Ectodermal cell (in vitro differentiated cells): ENCODE data around the gene DYNLT1.

ENCODE experiments used
- H3K27ac ChIP-seq: 2 replicates; pipeline ENCODE4 v1.7.0; 2013; ENCODE audit warnings: mild to moderate bottlenecking, low read depth, low read length; ENCODE audit not compliant: insufficient read depth, poor library complexity, severe bottlenecking
- H3K27me3 ChIP-seq: 2 replicates; pipeline ENCODE4 v1.7.0; 2013; ENCODE audit warnings: mild to moderate bottlenecking, low read length; ENCODE audit not compliant: insufficient read depth, control insufficient read depth, poor library complexity, severe bottlenecking
- H3K36me3 ChIP-seq: one replicate; pipeline ENCODE4 v1.7.0; 2013; ENCODE audit warnings: low read length; ENCODE audit not compliant: control insufficient read depth, insufficient read depth
- H3K4me1 ChIP-seq: one replicate; pipeline ENCODE4 v1.7.0; 2013; ENCODE audit warnings: low read length; ENCODE audit not compliant: control insufficient read depth, insufficient read depth
- H3K4me3 ChIP-seq: 2 replicates; pipeline ENCODE4 v1.7.0; 2013; ENCODE audit warnings: low read depth, low read length, control low read depth; ENCODE audit not compliant: insufficient read depth
- H3K9me3 ChIP-seq: 2 replicates; pipeline ENCODE4 v1.7.0; 2013; ENCODE audit warnings: mild to moderate bottlenecking, low read length, moderate library complexity; ENCODE audit not compliant: control insufficient read depth
- WGBS, 2 experiments: methylation state at CpG; one replicate each; pipeline ENCODE4 v1.1.7; 2013; ENCODE audit warnings: missing lambda C conversion rate in 2 of 2; 5-methylcytosine and 5-hydroxymethylcytosine counted together

The DYNLT1 gene

DNA sequence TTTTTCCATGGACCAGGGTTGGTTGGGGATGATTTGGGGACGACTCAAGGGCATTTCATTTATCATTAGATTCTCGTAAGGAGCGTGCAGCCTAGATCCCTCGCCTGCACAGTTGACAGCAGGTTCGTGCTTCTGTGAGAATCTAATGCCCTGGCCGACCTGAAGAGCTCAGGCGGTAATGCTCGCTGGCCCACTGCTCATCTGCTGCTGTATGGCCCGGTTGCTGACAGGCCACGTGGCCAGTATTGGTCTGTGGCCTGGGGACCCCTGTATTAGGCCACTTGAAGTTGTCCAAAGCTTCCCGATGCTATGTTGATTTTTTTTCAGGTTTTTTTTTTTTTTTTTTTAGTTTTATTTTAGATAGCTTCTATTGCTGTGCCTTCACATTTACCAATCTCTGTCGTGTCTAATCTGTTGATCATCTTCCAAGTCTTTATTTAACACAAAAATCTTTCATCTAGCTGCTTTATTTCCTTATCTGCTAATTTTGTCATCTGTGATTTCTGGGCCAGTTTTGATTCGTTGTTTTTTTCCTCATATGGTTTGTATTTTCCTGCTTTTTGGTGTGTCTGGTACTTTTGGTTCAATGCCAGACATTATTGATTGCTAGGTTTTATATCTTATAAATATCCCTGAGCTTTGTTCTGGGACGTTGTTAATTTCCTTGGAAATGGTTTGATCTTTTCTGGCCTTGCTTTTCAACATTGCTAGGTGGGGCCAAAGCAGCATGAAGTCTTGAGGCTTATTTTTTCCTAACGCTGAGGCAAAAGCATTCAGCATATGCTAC, 41.1 kb downstream of the DYNLT1 start:
- H3K27me3 ChIP-seq, result no peaks in the 10 kb centered on the region
- 93 to 94% methylated on average over 15 of the region's 15 CpGs for WGBS, 2 experiments
- no peaks in the 10 kb centered on the region for H3K9me3 ChIP-seq
- no peak overlapping the region for H3K4me3 ChIP-seq
- no peak overlapping the region for H3K27ac ChIP-seq
- no peaks in the 10 kb centered on the region for H3K4me1 ChIP-seq
- peaks cover 22% of the 10 kb centered on the region for H3K36me3 ChIP-seq

DNA sequence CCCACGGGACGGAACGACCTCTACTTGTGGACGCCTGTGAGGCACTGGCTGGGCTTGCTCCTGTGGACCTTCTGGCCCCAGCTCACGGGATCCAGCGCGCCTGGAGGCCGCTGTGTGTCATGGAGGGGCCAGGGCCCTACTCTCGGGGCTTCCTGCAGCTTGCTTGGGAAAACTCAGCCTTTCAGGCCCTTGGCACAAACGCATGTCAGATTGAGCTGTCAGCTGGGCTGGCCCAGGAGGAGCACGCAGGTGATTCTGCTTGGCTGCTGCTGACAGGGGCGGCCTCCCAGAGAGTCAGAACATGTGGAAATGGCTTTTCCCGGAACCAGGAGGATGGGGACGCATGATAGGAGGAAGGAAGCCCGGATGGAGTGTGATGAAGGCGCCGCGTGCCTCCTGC, 44.9 kb downstream of the DYNLT1 start:
- no peak overlapping the region for H3K4me3 ChIP-seq
- H3K4me1 ChIP-seq, result no peaks in the 10 kb centered on the region
- no peak overlapping the region for H3K27ac ChIP-seq
- 94% methylated on average over 18 of the region's 18 CpGs for WGBS, 2 experiments
- H3K36me3 ChIP-seq, result peaks cover 10% of the 10 kb centered on the region
- no peaks in the 10 kb centered on the region for H3K27me3 ChIP-seq
- no peaks in the 10 kb centered on the region for H3K9me3 ChIP-seq

DNA sequence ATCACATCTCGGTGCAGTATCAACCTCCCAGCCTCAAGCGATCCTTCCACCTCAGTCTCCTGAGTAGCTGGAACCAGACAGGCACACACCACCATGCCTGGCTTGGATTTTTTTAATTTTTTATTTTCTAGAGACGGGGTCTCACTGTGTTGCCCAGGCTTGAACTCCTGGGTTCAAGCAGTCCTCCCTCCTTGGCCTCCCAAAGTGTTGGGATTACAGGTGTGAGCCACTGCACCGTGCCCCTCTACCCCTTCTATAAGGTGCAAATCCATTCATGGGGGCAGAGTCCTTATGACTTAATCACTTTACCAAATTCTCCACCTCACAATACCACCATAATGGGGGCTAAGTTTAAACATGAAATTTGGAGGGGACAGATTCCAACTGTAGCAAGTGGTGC, 47.0 kb downstream of the DYNLT1 start:
- Histone ChIP-seq H3K9me3 (no peaks in the 10 kb centered on the region), H3K27ac (no peak overlapping the region), H3K27me3 (no peaks in the 10 kb centered on the region), H3K36me3 (peaks cover 10% of the 10 kb centered on the region), H3K4me3 (no peak overlapping the region), H3K4me1 (no peaks in the 10 kb centered on the region)
- 92 to 97% methylated on average over 4 of the region's 4 CpGs for WGBS, 2 experiments

DNA sequence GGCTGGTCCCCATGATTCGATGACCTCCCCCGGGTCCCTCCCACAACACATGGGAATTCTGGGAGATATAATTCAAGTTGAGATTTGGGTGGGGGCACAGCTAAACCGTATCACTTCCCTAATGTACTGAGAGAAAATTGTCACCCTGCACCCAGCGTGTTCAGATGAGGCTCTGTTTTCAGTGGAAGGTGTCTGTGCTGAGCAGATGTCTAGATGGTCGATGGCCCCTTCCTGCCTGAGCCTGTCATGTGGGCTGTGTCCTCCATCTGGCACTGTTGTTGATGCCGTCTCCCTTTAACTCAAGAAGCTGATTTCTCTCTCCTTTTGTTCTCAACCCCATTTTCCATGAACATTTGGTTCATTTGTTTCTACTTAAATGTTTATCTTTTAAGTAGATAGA, 47.7 kb downstream of the DYNLT1 start:
- 92 to 97% methylated on average over 6 of the region's 6 CpGs for WGBS, 2 experiments

DNA sequence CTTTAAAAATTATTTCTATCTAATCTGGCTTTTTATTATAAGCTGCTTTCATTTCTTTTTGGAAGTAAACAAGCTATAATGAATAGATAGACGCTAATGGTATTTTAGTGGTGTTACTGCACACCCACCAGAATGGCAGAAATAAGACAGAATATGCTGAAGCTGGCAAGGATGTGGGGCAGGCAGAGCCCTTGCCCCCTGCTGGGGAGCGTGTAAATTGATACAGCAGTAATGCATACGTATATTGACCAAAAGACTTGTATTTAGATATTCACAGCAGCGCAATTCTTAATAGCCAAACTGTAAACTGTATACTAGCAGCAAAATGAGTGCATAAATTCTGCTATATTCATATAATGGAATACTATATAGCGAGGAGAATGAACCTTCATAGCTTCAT, 49.3 kb downstream of the DYNLT1 start:
- Histone ChIP-seq H3K4me1 (no peaks in the 10 kb centered on the region), H3K27ac (no peak overlapping the region), H3K36me3 (peaks cover 21% of the 10 kb centered on the region), H3K27me3 (no peaks in the 10 kb centered on the region), H3K9me3 (no peaks in the 10 kb centered on the region), H3K4me3 (no peak overlapping the region)
- 98% methylated on average over 4 to 5 of the region's 5 CpGs for WGBS, 2 experiments

More for the DNA sequence above, 47.7 kb downstream of the DYNLT1 start:
- no peaks in the 10 kb centered on the region for H3K9me3 ChIP-seq
- H3K27me3 ChIP-seq, result no peaks in the 10 kb centered on the region
- H3K4me1 ChIP-seq, result no peaks in the 10 kb centered on the region
- H3K36me3 ChIP-seq, result peaks cover 13% of the 10 kb centered on the region
- no peak overlapping the region for H3K4me3 ChIP-seq
- no peak overlapping the region for H3K27ac ChIP-seq

DNA sequence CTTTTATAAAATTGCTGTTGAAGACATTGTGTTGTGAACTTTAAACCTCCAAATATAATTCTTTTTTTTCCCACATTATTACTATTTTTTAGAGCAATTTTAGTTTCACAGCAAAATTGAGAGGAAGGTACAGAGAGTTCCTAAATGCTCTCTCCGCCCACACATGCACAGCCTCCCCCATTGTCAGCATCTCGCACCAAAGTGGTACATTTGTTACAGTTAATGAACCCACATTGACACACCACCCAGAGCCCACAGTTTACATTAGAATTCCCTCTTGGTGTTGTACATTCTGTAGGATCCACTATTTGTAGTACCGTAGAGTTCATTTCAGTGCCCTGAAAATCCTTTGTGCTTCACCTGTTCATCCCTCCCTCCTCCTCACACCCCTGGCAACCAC, 50.9 kb downstream of the DYNLT1 start:
- WGBS, 2 experiments, result 90 to 96% methylated on average over 3 of the region's 3 CpGs
- peaks cover 15% of the 10 kb centered on the region for H3K36me3 ChIP-seq
- H3K4me3 ChIP-seq, result no peak overlapping the region
- no peaks in the 10 kb centered on the region for H3K27me3 ChIP-seq
- H3K4me1 ChIP-seq, result no peaks in the 10 kb centered on the region
- H3K9me3 ChIP-seq, result no peaks in the 10 kb centered on the region
- no peak overlapping the region for H3K27ac ChIP-seq

DNA sequence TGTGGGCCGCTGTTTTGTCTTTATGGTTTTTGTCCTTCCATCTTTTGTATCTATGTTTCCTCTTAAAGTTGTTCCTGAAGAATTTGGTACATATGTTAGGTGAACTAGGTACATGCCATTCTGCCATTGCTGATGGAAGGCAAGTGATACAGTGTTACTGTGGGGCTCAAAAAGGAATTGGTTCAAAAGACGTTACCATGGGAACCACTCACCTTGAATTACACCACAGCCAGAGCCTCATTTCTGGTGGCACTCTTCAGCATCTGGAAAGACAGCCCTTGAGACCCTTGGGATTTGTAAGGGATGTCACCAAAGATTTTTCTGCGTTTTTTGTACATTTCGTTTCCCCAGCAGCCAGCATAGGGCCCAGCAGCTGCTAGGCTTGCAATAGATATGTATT, 52.7 kb downstream of the DYNLT1 start:
- no peaks in the 10 kb centered on the region for H3K4me1 ChIP-seq
- peaks cover 20% of the 10 kb centered on the region for H3K36me3 ChIP-seq
- no peaks in the 10 kb centered on the region for H3K9me3 ChIP-seq
- H3K27me3 ChIP-seq, result no peaks in the 10 kb centered on the region
- 94 to 98% methylated on average over 4 of the region's 4 CpGs for WGBS, 2 experiments
- H3K27ac ChIP-seq, result no peak overlapping the region
- H3K4me3 ChIP-seq, result no peak overlapping the region

DNA sequence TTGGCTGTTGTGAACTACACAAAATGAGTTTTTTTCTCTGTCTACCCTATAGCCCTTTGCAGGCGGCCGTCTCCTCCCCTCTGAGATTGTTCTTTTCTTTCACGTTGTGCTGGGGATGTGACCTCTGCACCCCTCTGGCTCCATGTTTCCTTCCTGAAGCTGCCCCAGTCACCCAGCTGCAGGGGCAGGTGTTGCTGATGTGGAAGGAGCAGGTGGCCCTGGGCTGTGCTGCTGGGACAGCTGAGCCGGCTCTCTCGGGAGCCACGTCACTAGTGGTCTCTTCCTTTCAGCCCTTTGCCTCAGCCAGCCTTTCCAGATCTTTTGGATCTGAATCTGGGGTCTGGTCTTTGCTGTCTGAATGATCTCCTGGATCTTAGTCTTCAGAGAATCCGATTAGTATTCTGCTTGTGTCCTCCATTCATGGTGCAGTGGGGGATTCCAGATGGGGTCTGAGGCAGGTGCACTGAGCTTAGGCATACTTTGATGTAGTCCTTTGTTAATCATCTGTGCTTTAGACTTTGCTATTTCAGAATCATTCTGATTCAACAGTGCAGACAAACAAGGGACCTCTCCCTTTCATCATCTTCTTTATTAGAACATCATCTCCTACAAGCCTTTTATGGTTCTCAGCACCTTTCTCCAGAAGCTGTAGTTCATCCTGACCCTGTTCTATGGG, 53.3 kb downstream of the DYNLT1 start:
- Histone ChIP-seq H3K4me1 (no peaks in the 10 kb centered on the region), H3K27me3 (no peaks in the 10 kb centered on the region), H3K4me3 (no peak overlapping the region), H3K36me3 (peaks cover 23% of the 10 kb centered on the region), H3K27ac (no peak overlapping the region), H3K9me3 (no peaks in the 10 kb centered on the region)
- WGBS, 2 experiments, result 94 to 96% methylated on average over 7 of the region's 7 CpGs

DNA sequence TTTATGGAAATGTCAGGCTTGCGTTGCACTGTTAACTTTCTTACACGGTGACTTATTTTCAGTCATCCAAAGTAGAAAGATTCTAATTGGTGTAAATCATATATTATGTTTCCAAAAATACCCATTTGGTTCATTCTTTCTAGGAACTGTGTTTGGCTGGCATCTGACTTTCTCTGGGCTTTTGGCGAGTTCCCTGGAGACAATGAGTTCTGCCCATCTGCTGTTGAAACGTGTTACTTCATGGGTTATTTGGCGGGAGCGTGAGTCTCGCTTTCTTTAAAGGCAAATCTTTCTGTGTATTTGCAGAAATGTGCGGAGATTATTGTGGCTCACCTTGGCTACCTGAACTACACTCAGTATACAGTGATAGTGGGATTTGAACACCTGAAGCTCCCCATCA, 55.2 kb downstream of the DYNLT1 start:
- H3K27me3 ChIP-seq, result no peaks in the 10 kb centered on the region
- 95 to 97% methylated on average over 7 to 8 of the region's 8 CpGs for WGBS, 2 experiments
- no peak overlapping the region for H3K4me3 ChIP-seq
- no peaks in the 10 kb centered on the region for H3K4me1 ChIP-seq
- no peak overlapping the region for H3K27ac ChIP-seq
- peaks cover 32% of the 10 kb centered on the region for H3K36me3 ChIP-seq
- no peaks in the 10 kb centered on the region for H3K9me3 ChIP-seq

DNA sequence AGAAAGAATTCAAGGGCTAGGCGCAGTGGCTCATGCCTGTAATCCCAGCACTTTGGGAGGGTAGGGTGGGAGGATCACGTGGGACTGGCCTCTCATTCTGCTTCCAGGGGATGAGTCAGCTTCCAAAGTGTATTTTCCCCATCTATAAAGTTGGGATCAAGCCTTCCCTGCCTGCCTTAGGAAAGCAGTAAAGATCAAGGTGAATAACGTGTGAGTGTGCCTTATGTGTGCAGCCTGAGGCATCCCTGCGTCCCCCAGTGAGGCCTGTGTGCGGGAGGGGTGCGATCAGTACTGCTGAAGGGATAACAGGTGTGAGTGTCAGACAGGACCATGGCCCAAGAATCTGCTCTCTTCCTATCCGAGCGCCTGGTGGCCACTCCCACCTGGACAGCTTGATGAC, 57.9 kb downstream of the DYNLT1 start:
- WGBS, 2 experiments, result 91 to 95% methylated on average over 8 of the region's 8 CpGs
- Histone ChIP-seq H3K9me3 (no peaks in the 10 kb centered on the region), H3K4me3 (no peak overlapping the region), H3K36me3 (peaks cover 27% of the 10 kb centered on the region), H3K27me3 (no peaks in the 10 kb centered on the region), H3K4me1 (no peaks in the 10 kb centered on the region), H3K27ac (no peak overlapping the region)
